C4-2B (cell line): ENCODE measurements around the gene DIPK1C.

ENCODE experiments used
- H3K27ac ChIP-seq: fragments of 450-650 bp; 2 replicates; pipeline ENCODE4 v1.5.1; 2017
- ZFX ChIP-seq: fragments of 450-650 bp; IDR thresholded peaks from 2 replicates; pipeline ENCODE4 v1.6.1; 2017
- TF ChIP-seq, protein P1 (sequence below): fragments of 450-650 bp; conservative IDR thresholded peaks from 2 replicates; pipeline ENCODE4 v1.5.1; 2017; ENCODE audit warnings: mild to moderate bottlenecking

Gene DIPK1C

DNA sequence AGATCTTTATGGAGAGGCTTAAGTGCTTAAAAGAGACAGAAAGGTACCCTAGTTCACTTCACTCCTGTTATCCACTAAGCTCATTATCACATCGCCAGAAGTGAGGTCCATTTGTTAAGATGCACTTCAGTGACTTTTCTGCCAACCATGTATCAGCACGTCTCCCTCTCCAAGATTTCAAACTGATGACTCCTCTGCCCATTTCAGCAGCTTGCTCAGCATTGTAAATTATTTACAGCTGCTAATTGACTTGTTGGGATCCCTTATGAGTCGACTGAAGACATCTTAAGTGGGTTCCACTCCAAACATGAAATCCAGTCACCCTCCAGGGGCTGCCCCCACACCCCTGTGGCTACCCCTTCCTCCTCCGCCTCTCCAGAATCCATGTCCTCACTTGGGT lies 37.3 kb downstream of the DIPK1C start:
- no peak for TF ChIP-seq ZFX
- TF ChIP-seq, protein P1, sequence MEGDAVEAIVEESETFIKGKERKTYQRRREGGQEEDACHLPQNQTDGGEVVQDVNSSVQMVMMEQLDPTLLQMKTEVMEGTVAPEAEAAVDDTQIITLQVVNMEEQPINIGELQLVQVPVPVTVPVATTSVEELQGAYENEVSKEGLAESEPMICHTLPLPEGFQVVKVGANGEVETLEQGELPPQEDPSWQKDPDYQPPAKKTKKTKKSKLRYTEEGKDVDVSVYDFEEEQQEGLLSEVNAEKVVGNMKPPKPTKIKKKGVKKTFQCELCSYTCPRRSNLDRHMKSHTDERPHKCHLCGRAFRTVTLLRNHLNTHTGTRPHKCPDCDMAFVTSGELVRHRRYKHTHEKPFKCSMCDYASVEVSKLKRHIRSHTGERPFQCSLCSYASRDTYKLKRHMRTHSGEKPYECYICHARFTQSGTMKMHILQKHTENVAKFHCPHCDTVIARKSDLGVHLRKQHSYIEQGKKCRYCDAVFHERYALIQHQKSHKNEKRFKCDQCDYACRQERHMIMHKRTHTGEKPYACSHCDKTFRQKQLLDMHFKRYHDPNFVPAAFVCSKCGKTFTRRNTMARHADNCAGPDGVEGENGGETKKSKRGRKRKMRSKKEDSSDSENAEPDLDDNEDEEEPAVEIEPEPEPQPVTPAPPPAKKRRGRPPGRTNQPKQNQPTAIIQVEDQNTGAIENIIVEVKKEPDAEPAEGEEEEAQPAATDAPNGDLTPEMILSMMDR, result no peak
- H3K27ac ChIP-seq, result no peak overlapping the region

- H3K27ac ChIP-seq, result no peak overlapping the region
- TF ChIP-seq, protein P1, result no peak
- no peak for TF ChIP-seq ZFX
These were observed 39.1 kb downstream of the DIPK1C start for GRCh38 chr18:74418023-74418422.

DNA sequence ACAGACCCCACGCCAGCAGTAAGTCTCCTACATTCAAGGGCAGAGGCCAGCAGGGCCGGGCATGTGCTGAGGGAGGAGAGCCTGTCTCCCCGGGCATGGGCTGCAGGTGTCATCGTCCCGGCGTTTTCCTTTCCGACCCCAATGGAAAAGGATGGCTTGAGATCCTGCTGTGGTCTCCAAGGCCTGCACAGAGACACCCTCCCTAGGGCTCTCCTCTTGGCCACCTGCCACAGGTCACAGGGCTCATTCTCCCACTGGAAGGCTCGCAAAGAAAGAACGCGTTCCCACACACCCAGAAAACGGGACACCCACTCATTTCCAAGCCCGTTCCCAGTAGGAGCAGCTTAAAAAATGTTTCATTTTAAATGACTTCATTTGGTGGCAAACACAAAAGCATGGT lies 41.0 kb downstream of the DIPK1C start:
- no peak overlapping the region for H3K27ac ChIP-seq
- no peak for TF ChIP-seq ZFX
- TF ChIP-seq, protein P1, result no peak

GRCh38 chr18:74414953-74415515 lies 42.1 kb downstream of the DIPK1C start:
- no peak for TF ChIP-seq ZFX
- TF ChIP-seq, protein P1, result no peak
- H3K27ac ChIP-seq, result no peak overlapping the region

DNA sequence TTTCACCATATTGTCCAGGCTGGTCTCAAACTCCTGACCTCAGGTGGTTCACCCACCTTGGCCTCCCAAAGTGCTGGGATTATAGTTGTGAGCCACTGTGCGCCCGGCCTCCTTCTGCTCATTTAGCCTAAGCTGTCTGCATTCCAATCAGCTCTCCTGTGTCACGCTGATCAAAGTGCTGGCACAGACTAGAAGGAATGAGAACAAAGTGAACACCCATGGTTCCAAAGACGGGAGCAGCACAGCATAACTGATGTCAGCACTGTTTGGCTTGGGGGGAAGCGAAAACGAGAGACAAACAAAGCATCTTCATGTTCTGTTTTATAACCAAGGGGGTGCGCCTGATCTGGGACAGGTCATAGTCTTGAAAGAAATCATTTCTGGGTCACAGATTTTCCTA lies 43.3 kb downstream of the DIPK1C start:
- TF ChIP-seq ZFX, result no peak
- TF ChIP-seq, protein P1, result no peak

GRCh38 chr18:74412116-74412880 lies 44.8 kb downstream of the DIPK1C start:
- H3K27ac ChIP-seq, result no peak overlapping the region
- TF ChIP-seq, protein P1, result no peak
- TF ChIP-seq ZFX, result no peak

More for the DNA sequence above, 43.3 kb downstream of the DIPK1C start:
- H3K27ac ChIP-seq, result no peak overlapping the region

- no peak for TF ChIP-seq ZFX
- TF ChIP-seq, protein P1, result no peak
- no peak overlapping the region for H3K27ac ChIP-seq
These were observed 45.6 kb downstream of the DIPK1C start for GRCh38 chr18:74411475-74411874.
